Suprapubic skin (tissue), 4 donors: Measurements from ENCODE around the gene IFI27L2. TPM values are rescaled to one million over a fixed set of nuclear protein-coding genes. Genes with fewer than 3 reads are reported as not detected.

Experiments
- DNase-seq, 2 donors: peaks; one replicate each; pipeline ENCODE4 v3.0.0-alpha.2; 2019; ENCODE audit warnings: low spot score in 2 of 2
- H3K27ac ChIP-seq: fragments of 200-600 bp; sonication (generic); one replicate; pipeline ENCODE4 v1.5.1; 2019
- H3K27me3 ChIP-seq: fragments of 200-600 bp; sonication (generic); one replicate; pipeline ENCODE4 v1.5.1; 2019
- H3K36me3 ChIP-seq: fragments of 200-600 bp; sonication (generic); one replicate; pipeline ENCODE4 v1.5.1; 2019
- H3K4me1 ChIP-seq: fragments of 200-600 bp; sonication (generic); one replicate; pipeline ENCODE4 v1.5.1; 2019
- H3K4me3 ChIP-seq: fragments of 200-600 bp; sonication (generic); one replicate; pipeline ENCODE4 v1.5.1; 2019; ENCODE audit warnings: mild to moderate bottlenecking
- H3K9me3 ChIP-seq: fragments of 200-600 bp; sonication (generic); one replicate; pipeline ENCODE4 v1.5.1; 2019
- CTCF ChIP-seq, 2 donors: fragments of 200-600 bp in 1 of 2; fragments of 450-650 bp in 1 of 2; sonication (generic) in 1 of 2; IDR thresholded peaks; one replicate each; pipeline ENCODE4 v1.5.1; 2016 to 2019; ENCODE audit warnings: antibody characterized with exemption in 2 of 2, mild to moderate bottlenecking in 1 of 2, moderate library complexity in 1 of 2
- EP300 ChIP-seq: sonication (generic); formaldehyde crosslinking; IDR thresholded peaks from one replicate; pipeline ENCODE4 v1.6.1; 2017; ENCODE audit warnings: antibody characterized with exemption
- POLR2A ChIP-seq, 2 donors: fragments of 450-650 bp; IDR thresholded peaks; one replicate each; pipeline ENCODE4 v1.6.1; 2017; ENCODE audit warnings: antibody characterized with exemption in 2 of 2, mild to moderate bottlenecking in 2 of 2, moderate library complexity in 2 of 2
- POLR2AphosphoS5 ChIP-seq, 3 donors: sonication (generic); formaldehyde crosslinking; IDR thresholded peaks; one replicate each; pipeline ENCODE4 v1.6.1; 2017; ENCODE audit warnings: antibody characterized with exemption in 3 of 3
- WGBS: methylation state at CpG from one replicate; pipeline ENCODE4 v1.1.5; 2018; 5-methylcytosine and 5-hydroxymethylcytosine counted together
- total RNA-seq, 4 donors: library from RNA; depleted of rRNA; stranded (reverse); fragments of >200 nt; gene quantifications; one replicate each; pipeline ENCODE4 v1.1.0, GENCODE V29; 2016

IFI27L2 gene
- total RNA-seq, 4 donors from 2014 or later: 29.9 to 87.6 (median 61.1) TPM

GRCh38 chr14:94170136-94170535 lies 40.7 kb upstream of the IFI27L2 start:
- Histone ChIP-seq H3K4me3 (no peak overlapping the region), H3K9me3 (no peaks in the 10 kb centered on the region), H3K27ac (no peak overlapping the region), H3K4me1 (peaks cover 18% of the 10 kb centered on the region), H3K36me3 (no peaks in the 10 kb centered on the region), H3K27me3 (peaks cover 16% of the 10 kb centered on the region)
- no peak for DNase-seq
- no peak for TF ChIP-seq POLR2AphosphoS5 (IDR thresholded peaks at IDR 0.05)
- TF ChIP-seq POLR2A (IDR thresholded peaks at IDR 0.05): no peak
- TF ChIP-seq CTCF (IDR thresholded peaks at IDR 0.05): no peak
- no peak for TF ChIP-seq EP300
- 75% methylated on average over 6 of the region's 6 CpGs for WGBS

- DNase-seq: no peak
- TF ChIP-seq EP300 (no peak), POLR2AphosphoS5 (IDR thresholded peaks at IDR 0.05) (no peak), CTCF (IDR thresholded peaks at IDR 0.05) (no peak), POLR2A (IDR thresholded peaks at IDR 0.05) (no peak)
- H3K4me3 ChIP-seq: no peak overlapping the region
- H3K36me3 ChIP-seq: no peaks in the 10 kb centered on the region
- H3K27me3 ChIP-seq: peaks cover 9% of the 10 kb centered on the region
- H3K4me1 ChIP-seq: peaks cover 5% of the 10 kb centered on the region
- WGBS: 88% methylated on average over 3 of the region's 3 CpGs
- no peak overlapping the region for H3K27ac ChIP-seq
- H3K9me3 ChIP-seq: no peaks in the 10 kb centered on the region
Observed at GRCh38 chr14:94165744-94166143, 36.3 kb upstream of the IFI27L2 start.

- Histone ChIP-seq H3K27me3 (peaks cover 9% of the 10 kb centered on the region), H3K27ac (no peak overlapping the region), H3K36me3 (no peaks in the 10 kb centered on the region), H3K9me3 (no peaks in the 10 kb centered on the region), H3K4me1 (peaks cover 5% of the 10 kb centered on the region), H3K4me3 (no peak overlapping the region)
- no peak for DNase-seq
- 39% methylated on average over 19 of the region's 26 CpGs for WGBS
- TF ChIP-seq EP300 (no peak), POLR2A (IDR thresholded peaks at IDR 0.05) (no peak), POLR2AphosphoS5 (IDR thresholded peaks at IDR 0.05) (no peak), CTCF (IDR thresholded peaks at IDR 0.05) (no peak)
Observed at GRCh38 chr14:94164685-94165431, 35.5 kb upstream of the IFI27L2 start.

GRCh38 chr14:94163796-94164195 lies 34.4 kb upstream of the IFI27L2 start:
- 84% methylated on average over 5 of the region's 5 CpGs for WGBS

GRCh38 chr14:94162466-94162865 lies 33.1 kb upstream of the IFI27L2 start:
- H3K27me3 ChIP-seq: peaks cover 16% of the 10 kb centered on the region
- no peak for DNase-seq
- WGBS: 95% methylated on average over 5 of the region's 5 CpGs
- TF ChIP-seq EP300: no peak
- no peak for TF ChIP-seq CTCF (IDR thresholded peaks at IDR 0.05)
- no peak for TF ChIP-seq POLR2AphosphoS5 (IDR thresholded peaks at IDR 0.05)
- no peak for TF ChIP-seq POLR2A (IDR thresholded peaks at IDR 0.05)
- H3K9me3 ChIP-seq: no peaks in the 10 kb centered on the region
- no peak overlapping the region for H3K4me3 ChIP-seq
- peaks cover 5% of the 10 kb centered on the region for H3K4me1 ChIP-seq
- H3K36me3 ChIP-seq: no peaks in the 10 kb centered on the region
- H3K27ac ChIP-seq: no peak overlapping the region

More at GRCh38 chr14:94163796-94164195, 34.4 kb upstream of the IFI27L2 start:
- Histone ChIP-seq H3K9me3 (no peaks in the 10 kb centered on the region), H3K27ac (no peak overlapping the region), H3K27me3 (peaks cover 10% of the 10 kb centered on the region), H3K36me3 (no peaks in the 10 kb centered on the region), H3K4me3 (no peak overlapping the region), H3K4me1 (peaks cover 5% of the 10 kb centered on the region)
- TF ChIP-seq CTCF (IDR thresholded peaks at IDR 0.05) (no peak), POLR2A (IDR thresholded peaks at IDR 0.05) (no peak)
- no peak for DNase-seq
